ENCODE results near the gene NOMO2. TPM values are rescaled to one million over a fixed set of nuclear protein-coding genes. Genes with fewer than 3 reads are reported as not detected.
"Not testable (repeated sequence)": the region's sequence is repeated elsewhere in the genome, so short reads cannot be mapped to it uniquely, and the experiment has no call there.

NOMO2 gene
- total and polyA plus RNA-seq, 2 donors, result 60.3 to 64.2 TPM

GRCh38 chr16:18522637-18523036 lies 39.3 kb downstream of the NOMO2 start:
- H3K4me1 ChIP-seq (ENCODE audit: insufficient read depth); H3K27ac ChIP-seq (ENCODE audit: low read depth); DNase-seq (ENCODE audit: extremely low spot score); H3K4me3 ChIP-seq (ENCODE audit: low read depth, low read length); H3K36me3 ChIP-seq (ENCODE audit: insufficient read depth): not testable (repeated sequence)
- no CpG with 5 or more reads among the region's 9 CpGs for WGBS

DNA sequence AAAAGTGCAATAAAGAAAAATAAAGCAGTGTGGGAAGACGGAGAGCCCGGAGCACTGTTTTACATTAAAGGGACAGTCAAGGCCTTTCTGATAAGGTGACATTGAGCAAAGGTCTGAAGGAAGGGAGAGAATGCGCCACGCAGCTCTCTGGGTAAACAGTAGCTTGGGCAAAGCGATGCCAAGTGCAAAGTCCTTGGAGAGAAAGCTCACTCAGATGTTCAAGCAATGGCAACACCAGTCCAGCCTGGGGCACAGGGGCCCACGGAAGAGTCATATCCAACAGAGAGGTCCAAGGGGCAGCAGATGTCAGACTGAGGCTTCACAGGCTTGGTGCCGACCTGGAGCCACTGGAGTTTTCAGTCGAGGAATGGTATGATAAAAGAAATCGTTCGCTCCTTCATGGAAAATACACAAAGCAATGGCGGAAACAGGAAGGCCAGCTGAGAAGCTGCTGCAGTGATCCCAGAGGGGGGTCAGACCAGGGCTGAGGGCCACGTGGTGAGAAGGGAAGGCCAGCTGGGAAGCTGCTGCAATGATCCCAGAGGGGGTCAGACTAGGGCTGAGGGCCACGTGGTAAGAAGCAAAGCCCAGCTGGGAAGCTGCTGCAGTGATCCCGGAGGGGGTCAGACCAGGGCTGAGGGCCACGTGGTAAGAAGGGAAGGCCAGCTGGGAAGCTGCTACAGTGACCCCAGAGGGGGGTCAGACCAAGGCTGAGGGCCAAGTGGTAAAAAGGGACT lies 40.3 kb downstream of the NOMO2 start:
- H3K27ac ChIP-seq (ENCODE audit: low read depth); H3K4me1 ChIP-seq (ENCODE audit: insufficient read depth); H3K36me3 ChIP-seq (ENCODE audit: insufficient read depth); H3K4me3 ChIP-seq (ENCODE audit: low read depth, low read length); DNase-seq (ENCODE audit: extremely low spot score): not testable (repeated sequence)
- WGBS, result no CpG with 5 or more reads among the region's 15 CpGs

DNA sequence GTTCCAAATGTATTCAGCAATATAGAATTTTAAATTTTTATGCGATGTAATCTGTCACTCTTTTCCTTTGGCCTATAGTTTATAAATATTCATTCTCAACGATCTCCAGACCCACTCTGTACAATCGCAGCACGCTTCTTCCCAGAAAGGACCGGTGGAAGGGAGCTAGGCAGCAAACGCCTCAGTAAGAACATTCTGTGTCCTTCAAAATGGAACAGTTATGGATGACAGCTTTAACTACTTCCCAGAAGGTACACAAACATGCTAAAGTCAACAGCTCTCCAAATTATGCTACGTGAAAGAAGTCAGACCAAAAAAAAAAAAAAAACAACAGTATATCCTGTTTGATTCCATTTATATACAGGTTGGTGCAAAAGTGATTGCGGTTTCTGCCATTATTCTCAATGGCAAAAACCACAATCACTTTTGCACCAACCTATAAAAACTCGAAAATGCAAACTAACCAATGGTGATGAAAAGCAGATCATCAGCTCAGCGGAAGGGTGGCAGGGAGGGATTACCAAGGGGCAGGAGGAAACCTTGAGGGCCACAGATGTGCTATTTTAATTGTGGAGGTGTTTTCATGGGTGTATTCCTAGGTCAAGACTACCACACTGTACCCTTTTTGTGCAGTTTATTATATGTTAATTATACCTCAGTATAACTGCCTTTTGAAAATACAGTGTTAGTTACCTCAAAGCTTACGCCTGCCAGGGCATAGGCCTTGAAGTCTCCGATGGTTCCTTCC lies 43.2 kb downstream of the NOMO2 start:
- H3K4me3 ChIP-seq (ENCODE audit: low read depth, low read length); DNase-seq (ENCODE audit: extremely low spot score); H3K27ac ChIP-seq (ENCODE audit: low read depth); H3K4me1 ChIP-seq (ENCODE audit: insufficient read depth); H3K36me3 ChIP-seq (ENCODE audit: insufficient read depth): not testable (repeated sequence)
- no CpG with 5 or more reads among the region's 12 CpGs for WGBS

- WGBS, result no CpG with 5 or more reads among the region's 7 CpGs
- H3K36me3 ChIP-seq (ENCODE audit: insufficient read depth); H3K4me3 ChIP-seq (ENCODE audit: low read depth, low read length); H3K4me1 ChIP-seq (ENCODE audit: insufficient read depth); H3K27ac ChIP-seq (ENCODE audit: low read depth); DNase-seq (ENCODE audit: extremely low spot score): not testable (repeated sequence)
These were observed 63.5 kb downstream of the NOMO2 start for GRCh38 chr16:18498430-18498829.

DNA sequence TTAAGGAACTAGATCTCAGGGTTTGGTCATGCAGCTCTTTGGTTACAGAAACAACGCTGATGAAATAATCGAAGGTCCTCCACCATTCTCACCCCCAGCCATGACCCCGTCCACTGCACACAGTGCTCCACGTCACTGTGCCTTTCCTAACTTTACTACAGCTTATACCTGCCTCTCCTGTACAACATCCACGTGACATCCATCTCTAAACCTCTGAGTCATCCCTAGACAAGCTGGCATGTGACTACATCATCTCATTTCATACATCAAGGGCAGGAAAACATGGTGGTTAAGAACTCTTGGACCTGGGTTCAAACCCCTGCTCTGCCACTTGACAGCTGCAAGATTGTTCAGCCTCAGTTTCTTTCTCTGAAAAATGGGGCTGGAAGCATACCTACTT lies 64.9 kb downstream of the NOMO2 start:
- H3K36me3 ChIP-seq (ENCODE audit: insufficient read depth); H3K4me1 ChIP-seq (ENCODE audit: insufficient read depth); DNase-seq (ENCODE audit: extremely low spot score); H3K27ac ChIP-seq (ENCODE audit: low read depth); H3K4me3 ChIP-seq (ENCODE audit: low read depth, low read length): not testable (repeated sequence)
- WGBS, result no CpG with 5 or more reads among the region's 5 CpGs

GRCh38 chr16:18492118-18492897 lies 69.6 kb downstream of the NOMO2 start:
- H3K4me3 ChIP-seq (ENCODE audit: low read depth, low read length); H3K36me3 ChIP-seq (ENCODE audit: insufficient read depth); H3K4me1 ChIP-seq (ENCODE audit: insufficient read depth); DNase-seq (ENCODE audit: extremely low spot score); H3K27ac ChIP-seq (ENCODE audit: low read depth): not testable (repeated sequence)
- no CpG with 5 or more reads among the region's 11 CpGs for WGBS

DNA sequence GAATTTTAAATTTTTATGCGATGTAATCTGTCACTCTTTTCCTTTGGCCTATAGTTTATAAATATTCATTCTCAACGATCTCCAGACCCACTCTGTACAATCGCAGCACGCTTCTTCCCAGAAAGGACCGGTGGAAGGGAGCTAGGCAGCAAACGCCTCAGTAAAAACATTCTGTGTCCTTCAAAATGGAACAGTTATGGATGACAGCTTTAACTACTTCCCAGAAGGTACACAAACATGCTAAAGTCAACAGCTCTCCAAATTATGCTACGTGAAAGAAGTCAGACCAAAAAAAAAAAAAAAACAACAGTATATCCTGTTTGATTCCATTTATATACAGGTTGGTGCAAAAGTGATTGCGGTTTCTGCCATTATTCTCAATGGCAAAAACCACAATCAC lies 125.9 kb downstream of the NOMO2 start:
- H3K36me3 ChIP-seq (ENCODE audit: insufficient read depth); DNase-seq (ENCODE audit: extremely low spot score); H3K4me1 ChIP-seq (ENCODE audit: insufficient read depth); H3K4me3 ChIP-seq (ENCODE audit: low read depth, low read length); H3K27ac ChIP-seq (ENCODE audit: low read depth): not testable (repeated sequence)
- 37% methylated on average over 4 of the region's 8 CpGs for WGBS

GRCh38 chr16:18415827-18416226 lies 146.1 kb downstream of the NOMO2 start:
- not testable (repeated sequence) for H3K27ac ChIP-seq (ENCODE audit: low read depth); H3K4me3 ChIP-seq (ENCODE audit: low read depth, low read length); DNase-seq (ENCODE audit: extremely low spot score); H3K36me3 ChIP-seq (ENCODE audit: insufficient read depth); H3K4me1 ChIP-seq (ENCODE audit: insufficient read depth)
- WGBS, result no CpG with 5 or more reads among the region's 7 CpGs

- not testable (repeated sequence) for H3K4me3 ChIP-seq (ENCODE audit: low read depth, low read length); H3K4me1 ChIP-seq (ENCODE audit: insufficient read depth)
- WGBS, result no CpG with 5 or more reads among the region's 11 CpGs
These were observed 152.2 kb downstream of the NOMO2 start for GRCh38 chr16:18409532-18410293.

GRCh38 chr16:18401851-18402657 lies 159.8 kb downstream of the NOMO2 start:
- not testable (repeated sequence) for H3K27ac ChIP-seq (ENCODE audit: low read depth); H3K36me3 ChIP-seq (ENCODE audit: insufficient read depth); H3K4me1 ChIP-seq (ENCODE audit: insufficient read depth); DNase-seq (ENCODE audit: extremely low spot score); H3K4me3 ChIP-seq (ENCODE audit: low read depth, low read length)
- no CpG with 5 or more reads among the region's 88 CpGs for WGBS

More at GRCh38 chr16:18409532-18410293, 152.2 kb downstream of the NOMO2 start:
- not testable (repeated sequence) for H3K36me3 ChIP-seq (ENCODE audit: insufficient read depth); H3K27ac ChIP-seq (ENCODE audit: low read depth); DNase-seq (ENCODE audit: extremely low spot score)

DNA sequence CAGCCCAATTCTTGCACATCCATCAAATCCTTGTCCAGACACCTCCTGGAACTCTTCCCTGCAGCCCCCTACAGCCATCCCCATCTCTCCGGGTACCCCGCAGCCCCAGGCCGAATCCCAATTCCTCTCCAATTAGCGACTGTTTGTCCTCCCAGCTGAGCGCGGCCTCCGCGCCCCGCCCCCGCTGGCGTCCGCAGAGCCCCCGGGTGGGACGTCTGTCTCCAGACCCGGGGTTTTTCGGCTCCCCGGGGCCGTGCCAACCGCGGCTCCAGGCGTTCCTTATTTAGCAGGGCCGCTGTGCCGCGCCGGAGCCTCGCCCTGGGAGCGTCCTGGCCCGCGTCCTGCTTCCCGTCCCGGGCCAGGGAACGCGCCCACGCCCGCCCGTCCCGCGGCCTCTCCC lies 160.7 kb downstream of the NOMO2 start:
- DNase-seq (ENCODE audit: extremely low spot score), result not testable (repeated sequence)

GRCh38 chr16:18394363-18394762 lies 167.5 kb downstream of the NOMO2 start:
- H3K4me1 ChIP-seq (ENCODE audit: insufficient read depth); DNase-seq (ENCODE audit: extremely low spot score); H3K36me3 ChIP-seq (ENCODE audit: insufficient read depth); H3K27ac ChIP-seq (ENCODE audit: low read depth); H3K4me3 ChIP-seq (ENCODE audit: low read depth, low read length): not testable (repeated sequence)
- no CpG with 5 or more reads among the region's 31 CpGs for WGBS

More for the DNA sequence above, 160.7 kb downstream of the NOMO2 start:
- not testable (repeated sequence) for H3K36me3 ChIP-seq (ENCODE audit: insufficient read depth); H3K27ac ChIP-seq (ENCODE audit: low read depth); H3K4me1 ChIP-seq (ENCODE audit: insufficient read depth)
- peak overlapping the region; percentile 28 for H3K4me3 ChIP-seq (ENCODE audit: low read depth, low read length)
- WGBS, result under 1% methylated on average over 18 of the region's 38 CpGs
